GM12874 (cell line): ENCODE data around the gene SGK2.

Source experiments
- TF ChIP-seq, protein P1 (sequence below): IDR thresholded peaks from 2 replicates; pipeline ENCODE4 v1.5.1; 2011; ENCODE audit warnings: low read depth, mild to moderate bottlenecking, control low read depth, low read length, moderate library complexity; ENCODE audit not compliant: insufficient read depth

Gene SGK2

DNA sequence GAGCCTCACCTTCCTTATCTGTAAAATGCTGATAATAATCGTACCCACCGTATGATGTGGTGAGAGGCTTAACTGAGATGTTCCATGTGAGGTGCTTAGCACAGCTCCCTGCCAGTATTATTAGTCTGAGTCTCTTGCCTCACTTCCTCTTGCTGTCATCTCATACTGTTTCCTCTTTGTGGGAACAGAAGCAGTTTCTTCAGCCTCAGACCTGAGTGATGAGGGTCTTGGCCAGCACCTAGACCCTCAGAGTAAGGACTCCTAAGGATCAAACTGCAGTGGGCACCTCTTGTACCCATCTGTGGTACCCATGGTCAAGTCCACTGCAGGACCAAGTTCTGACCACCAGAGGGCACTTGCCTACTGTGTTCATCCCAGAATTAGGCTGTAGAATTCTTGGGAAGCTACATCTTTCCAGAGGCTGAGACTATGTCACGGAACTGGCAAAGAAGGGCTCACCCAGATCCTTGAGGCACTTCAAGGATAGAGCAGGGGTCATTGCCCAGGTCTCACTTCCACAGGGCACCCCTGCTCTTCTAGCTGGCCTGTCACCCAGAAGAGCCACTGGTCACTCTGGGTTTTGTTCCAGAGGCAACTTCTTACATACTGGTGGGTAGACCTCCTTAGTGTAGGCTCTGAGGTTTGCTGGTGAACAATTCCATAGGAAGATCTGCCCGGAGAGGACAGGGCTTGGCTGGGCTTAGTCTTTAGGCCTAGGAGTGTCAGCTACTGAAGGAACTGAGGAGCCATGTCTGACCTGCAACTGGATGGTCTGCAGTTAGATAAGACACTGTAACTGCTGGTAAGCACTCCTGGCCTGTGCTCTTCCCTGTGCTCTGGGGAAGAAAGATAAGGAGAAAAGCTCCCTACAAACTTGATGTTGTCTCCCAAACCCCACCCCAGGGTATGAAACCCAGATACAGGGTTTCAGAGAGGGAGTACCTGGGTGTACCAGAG, 20.6 kb upstream of the SGK2 start:
- TF ChIP-seq, protein P1, sequence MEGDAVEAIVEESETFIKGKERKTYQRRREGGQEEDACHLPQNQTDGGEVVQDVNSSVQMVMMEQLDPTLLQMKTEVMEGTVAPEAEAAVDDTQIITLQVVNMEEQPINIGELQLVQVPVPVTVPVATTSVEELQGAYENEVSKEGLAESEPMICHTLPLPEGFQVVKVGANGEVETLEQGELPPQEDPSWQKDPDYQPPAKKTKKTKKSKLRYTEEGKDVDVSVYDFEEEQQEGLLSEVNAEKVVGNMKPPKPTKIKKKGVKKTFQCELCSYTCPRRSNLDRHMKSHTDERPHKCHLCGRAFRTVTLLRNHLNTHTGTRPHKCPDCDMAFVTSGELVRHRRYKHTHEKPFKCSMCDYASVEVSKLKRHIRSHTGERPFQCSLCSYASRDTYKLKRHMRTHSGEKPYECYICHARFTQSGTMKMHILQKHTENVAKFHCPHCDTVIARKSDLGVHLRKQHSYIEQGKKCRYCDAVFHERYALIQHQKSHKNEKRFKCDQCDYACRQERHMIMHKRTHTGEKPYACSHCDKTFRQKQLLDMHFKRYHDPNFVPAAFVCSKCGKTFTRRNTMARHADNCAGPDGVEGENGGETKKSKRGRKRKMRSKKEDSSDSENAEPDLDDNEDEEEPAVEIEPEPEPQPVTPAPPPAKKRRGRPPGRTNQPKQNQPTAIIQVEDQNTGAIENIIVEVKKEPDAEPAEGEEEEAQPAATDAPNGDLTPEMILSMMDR, result peak; percentile 90

DNA sequence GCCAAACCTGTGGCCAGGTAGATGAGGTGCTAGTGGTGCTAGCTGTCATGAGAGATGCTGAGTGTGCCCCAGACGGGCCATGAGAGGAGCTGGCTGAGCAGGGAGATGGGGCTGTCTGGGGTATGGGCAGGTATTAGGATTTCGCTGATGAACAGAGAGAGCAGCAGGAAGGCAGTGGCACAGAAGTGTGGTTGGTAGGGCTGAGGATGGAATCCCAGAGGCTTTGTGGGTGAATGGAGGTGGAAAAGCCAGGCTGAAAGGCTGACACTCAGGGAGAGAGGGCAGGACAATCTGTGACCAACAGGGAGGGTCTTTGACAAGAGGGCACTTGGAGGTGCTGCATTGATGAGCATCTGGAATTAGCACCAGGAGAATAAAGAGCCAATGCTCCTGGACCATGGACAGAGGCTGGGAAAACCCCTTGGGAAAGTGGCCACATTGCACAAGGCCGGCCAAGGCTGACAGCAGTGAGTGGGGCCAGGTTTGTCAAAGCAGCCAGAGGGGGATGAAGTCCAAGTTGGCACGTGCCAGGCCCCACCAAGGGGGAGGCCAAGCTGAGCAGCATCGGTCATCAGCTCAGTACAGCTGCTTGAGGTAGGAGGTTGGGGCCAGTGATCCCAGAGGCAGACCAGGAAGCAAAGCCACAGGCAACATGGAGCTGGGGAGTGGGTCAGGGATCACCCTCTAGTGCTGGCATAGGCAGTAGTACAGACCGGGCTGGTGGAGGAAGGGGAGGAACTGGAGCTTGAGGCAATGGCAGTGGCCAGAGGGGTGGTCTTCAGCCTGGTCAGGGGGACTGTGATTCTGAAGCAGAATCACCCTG, 19.7 kb upstream of the SGK2 start:
- TF ChIP-seq, protein P1, result no peak

DNA sequence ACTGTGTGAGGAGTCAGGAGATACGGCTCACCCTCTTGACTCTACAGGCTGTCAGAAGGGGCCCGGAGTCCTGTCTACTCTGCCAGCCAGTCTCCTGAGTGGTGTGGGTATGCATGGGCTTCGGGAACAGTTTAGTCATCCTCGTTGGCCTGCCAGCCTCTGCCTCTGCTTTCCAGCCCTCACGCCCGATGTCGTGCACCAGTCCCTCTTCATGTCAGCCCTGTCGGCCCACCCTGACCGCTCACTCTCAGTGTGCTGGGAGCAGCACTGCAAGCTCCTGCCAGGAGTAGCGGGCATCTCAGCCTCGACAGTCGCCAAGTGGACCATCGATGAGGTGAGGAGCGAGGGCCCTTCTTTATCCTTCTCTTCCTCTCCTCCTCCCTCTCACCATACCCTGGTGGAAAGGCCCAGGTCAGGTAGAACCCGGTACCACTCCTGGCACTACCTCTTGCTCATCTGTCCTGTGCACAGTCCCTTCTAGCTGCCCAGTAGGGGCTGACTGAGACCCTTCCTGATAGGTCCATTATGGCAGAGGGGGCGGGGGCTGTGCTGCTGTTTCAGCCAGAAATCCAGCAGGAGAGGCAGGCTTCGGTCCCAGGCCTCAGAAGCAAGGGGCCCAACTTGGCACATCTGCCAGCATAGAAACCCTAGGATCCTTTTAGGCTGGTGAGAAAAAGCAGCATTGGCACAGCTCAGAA, 18.7 kb upstream of the SGK2 start:
- TF ChIP-seq, protein P1, result no peak

DNA sequence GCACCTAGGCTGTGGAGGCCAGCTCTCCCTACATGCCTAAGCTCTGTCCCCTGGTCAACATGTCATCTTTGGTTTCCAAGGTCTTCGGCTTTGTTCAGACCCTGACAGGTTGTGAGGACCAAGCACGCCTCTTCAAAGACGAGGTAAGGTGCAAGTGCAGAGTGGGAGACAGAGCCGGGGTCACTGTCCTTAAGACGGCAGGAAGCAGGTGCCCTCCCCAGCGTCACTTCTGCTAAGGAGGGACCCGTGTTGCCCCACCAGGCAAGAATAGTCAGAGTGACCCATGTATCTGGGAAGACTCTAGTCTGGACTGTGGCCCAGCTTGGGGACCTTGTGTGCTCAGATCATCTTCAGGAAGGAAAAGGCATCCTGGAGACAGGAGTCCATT, 18.2 kb upstream of the SGK2 start:
- TF ChIP-seq, protein P1, result no peak

DNA sequence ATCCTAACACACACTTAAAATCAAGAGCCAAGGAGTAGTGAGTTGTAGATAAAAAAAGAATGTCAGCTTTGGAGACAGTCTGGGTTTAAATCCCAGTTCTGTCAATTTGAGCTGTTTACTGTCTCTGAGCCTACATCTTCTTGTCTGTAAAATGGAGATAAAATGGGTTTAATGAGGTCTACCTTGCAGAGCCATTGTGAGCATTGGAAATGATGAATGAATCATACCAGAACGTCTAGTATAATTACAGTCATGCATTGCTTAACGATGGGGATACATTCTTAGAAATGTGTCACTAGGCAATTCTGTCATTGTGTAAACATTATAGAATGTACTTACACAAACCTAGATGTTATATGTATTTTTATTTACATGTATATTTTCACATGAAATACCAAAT, 17.6 kb upstream of the SGK2 start:
- TF ChIP-seq, protein P1, result no peak

DNA sequence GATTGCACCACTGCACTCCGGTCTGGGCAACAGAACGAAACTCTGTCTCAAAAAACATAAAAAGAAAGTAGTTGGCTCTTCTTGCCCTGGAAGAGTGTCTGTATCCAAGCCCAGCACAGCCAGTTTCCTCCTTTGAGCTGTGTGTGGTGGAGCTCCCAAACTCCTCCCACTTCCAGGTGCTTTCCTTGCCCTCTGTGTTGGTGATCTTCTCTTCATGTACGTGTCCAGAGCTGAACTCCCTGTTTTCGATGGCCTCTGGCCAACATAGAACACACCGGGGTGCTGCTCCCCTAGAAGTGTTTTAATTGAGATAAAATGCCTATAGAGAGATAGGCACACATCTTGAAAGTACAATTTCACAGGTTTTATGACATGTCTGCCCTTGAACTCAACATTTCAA, 16.7 kb upstream of the SGK2 start:
- TF ChIP-seq, protein P1, result no peak

DNA sequence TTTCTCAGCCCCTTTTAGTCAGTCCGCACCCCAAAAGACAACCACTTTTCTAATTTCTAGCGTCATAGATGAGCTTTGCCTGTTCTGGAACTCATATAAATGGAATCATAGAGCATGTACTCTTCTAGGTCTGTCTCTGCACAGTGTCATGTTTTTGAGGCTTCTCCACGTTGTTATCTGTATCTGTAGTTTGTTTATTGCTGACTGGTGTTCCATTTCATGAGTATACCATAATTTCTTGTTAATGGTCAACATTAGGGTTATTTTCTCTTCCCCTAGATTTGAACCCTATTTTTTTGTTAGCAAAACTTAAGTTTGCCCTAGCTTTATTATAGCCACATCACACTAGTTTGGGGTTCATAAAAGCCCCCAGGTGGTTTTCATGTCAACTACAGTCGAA, 16.2 kb upstream of the SGK2 start:
- TF ChIP-seq, protein P1, result no peak
